Kidney epithelial cell (primary cell): ENCODE data around the gene PKP2. TPM values are rescaled to one million over a fixed set of nuclear protein-coding genes. Genes with fewer than 3 reads are reported as not detected.

ENCODE experiments used
- DNase-seq: peaks from one replicate; pipeline ENCODE4 v3.0.0-alpha.2; 2010; ENCODE audit warnings: low read depth
- H3K27me3 ChIP-seq: 2 replicates; pipeline ENCODE4 v1.6.0; 2011; ENCODE audit warnings: low read length; ENCODE audit not compliant: control insufficient read depth, insufficient read depth
- H3K36me3 ChIP-seq: 2 replicates; pipeline ENCODE4 v1.5.1; 2011; ENCODE audit warnings: low read length; ENCODE audit not compliant: control insufficient read depth, insufficient read depth
- H3K4me3 ChIP-seq: 2 replicates; pipeline ENCODE4 v1.5.1; 2011; ENCODE audit warnings: low read depth, mild to moderate bottlenecking, control low read depth, low read length
- total RNA-seq: library from RNA; depleted of rRNA; stranded (reverse); fragments of >200 nt; gene quantifications from 2 replicates; pipeline ENCODE4 v1.2.3, GENCODE V29; 2015
- TF ChIP-seq, protein P1 (sequence below): IDR thresholded peaks from 2 replicates; pipeline ENCODE4 v1.5.1; 2011; ENCODE audit warnings: mild to moderate bottlenecking, moderate library complexity, low read length, control low read depth, inconsistent platforms; ENCODE audit not compliant: insufficient read depth, poor library complexity, severe bottlenecking

The PKP2 gene
- total RNA-seq, 1 donor from 2014 or later: 15.0 TPM

DNA sequence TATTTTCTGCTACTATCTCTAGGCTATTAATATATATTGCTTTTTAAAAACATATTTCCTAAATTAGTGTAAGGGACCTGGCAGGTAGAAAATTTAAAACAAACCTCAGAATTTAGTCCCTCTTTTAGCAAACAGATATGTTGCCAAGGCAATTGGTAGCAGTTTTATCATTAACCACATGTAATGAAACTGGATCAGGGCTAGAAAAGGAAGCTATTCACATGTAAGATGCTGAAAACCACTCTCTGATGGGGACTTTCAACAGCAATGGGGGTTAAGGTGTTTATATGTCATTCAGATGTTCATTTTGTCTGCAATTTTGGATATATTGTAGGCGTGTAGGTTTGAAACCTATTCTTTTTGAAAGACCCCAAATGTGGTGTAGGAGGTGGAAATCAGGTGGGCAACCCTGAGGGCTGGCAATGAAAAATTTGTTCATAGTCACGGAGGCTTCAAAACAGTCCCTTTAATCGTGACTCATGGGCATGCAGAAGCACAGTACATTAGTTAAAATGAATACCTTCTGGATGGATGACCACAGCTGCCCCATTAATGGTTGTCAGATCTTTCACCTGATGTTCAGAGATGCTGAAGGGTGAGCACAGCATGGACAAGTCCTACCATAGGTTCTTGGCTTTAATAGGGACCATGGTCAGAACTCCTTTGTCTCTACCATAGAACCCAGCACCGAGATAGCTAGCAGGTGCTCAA lies 5.9 kb upstream of the PKP2 start:
- no peak overlapping the region for H3K4me3 ChIP-seq
- no peaks in the 10 kb centered on the region for H3K27me3 ChIP-seq
- TF ChIP-seq, protein P1, sequence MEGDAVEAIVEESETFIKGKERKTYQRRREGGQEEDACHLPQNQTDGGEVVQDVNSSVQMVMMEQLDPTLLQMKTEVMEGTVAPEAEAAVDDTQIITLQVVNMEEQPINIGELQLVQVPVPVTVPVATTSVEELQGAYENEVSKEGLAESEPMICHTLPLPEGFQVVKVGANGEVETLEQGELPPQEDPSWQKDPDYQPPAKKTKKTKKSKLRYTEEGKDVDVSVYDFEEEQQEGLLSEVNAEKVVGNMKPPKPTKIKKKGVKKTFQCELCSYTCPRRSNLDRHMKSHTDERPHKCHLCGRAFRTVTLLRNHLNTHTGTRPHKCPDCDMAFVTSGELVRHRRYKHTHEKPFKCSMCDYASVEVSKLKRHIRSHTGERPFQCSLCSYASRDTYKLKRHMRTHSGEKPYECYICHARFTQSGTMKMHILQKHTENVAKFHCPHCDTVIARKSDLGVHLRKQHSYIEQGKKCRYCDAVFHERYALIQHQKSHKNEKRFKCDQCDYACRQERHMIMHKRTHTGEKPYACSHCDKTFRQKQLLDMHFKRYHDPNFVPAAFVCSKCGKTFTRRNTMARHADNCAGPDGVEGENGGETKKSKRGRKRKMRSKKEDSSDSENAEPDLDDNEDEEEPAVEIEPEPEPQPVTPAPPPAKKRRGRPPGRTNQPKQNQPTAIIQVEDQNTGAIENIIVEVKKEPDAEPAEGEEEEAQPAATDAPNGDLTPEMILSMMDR: no peak
- no peaks in the 10 kb centered on the region for H3K36me3 ChIP-seq
- DNase-seq: no peak

DNA sequence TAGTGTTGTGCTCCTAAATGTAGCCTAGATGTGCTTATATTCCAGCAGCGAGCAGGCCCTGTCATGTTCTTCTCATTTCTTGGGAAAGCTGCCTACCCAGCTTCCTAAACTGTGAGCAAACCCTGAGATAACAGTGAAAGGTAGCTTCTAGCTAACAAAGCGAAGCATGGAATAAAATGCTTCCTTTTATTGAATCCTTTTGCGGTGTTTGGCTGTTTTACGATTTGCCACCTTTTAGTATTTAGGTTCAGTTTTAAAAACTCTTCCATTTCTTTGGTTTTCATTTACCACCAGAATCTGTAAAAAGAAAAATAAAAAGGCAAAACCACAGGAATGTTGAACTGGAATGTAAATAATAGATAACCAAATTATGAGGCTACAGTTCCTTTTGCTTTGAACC lies 5.0 kb upstream of the PKP2 start:
- Histone ChIP-seq H3K27me3 (no peaks in the 10 kb centered on the region), H3K36me3 (no peaks in the 10 kb centered on the region), H3K4me3 (no peak overlapping the region)
- TF ChIP-seq, protein P1: no peak
- DNase-seq: no peak

- Histone ChIP-seq H3K4me3 (no peak overlapping the region), H3K27me3 (no peaks in the 10 kb centered on the region), H3K36me3 (no peaks in the 10 kb centered on the region)
- no peak for DNase-seq
- TF ChIP-seq, protein P1: no peak
These were observed 1.4 kb upstream of the PKP2 start for GRCh38 chr12:32897687-32898573.

DNA sequence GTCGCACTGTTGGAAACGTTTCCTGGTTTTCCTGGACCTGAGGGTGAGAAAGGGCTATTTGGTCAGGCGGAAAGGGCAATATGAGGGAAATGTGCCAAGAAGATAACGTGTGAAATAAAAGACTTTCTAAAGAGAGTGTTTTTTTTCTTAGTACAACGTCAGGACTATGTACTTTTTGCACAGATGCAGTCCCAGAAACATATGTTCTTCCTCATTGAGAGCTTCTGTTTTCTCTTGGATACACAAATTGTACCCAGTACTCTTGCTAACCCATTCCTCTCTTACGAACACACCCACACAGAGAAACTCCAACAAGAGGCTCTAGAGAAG lies 669 bp upstream of the PKP2 start:
- Histone ChIP-seq H3K27me3 (no peaks in the 10 kb centered on the region), H3K36me3 (no peaks in the 10 kb centered on the region), H3K4me3 (peak overlapping the region; percentile 63)
- TF ChIP-seq, protein P1: no peak
- DNase-seq: no peak

GRCh38 chr12:32895688-32896431 lies 717 bp downstream of the PKP2 start:
- Histone ChIP-seq H3K4me3 (peak overlapping the region; percentile 65), H3K27me3 (no peaks in the 10 kb centered on the region), H3K36me3 (no peaks in the 10 kb centered on the region)
- DNase-seq: no peak
- TF ChIP-seq, protein P1: peak; percentile 30
